ENCODE data around the gene ZNF423.

Gene ZNF423

DNA sequence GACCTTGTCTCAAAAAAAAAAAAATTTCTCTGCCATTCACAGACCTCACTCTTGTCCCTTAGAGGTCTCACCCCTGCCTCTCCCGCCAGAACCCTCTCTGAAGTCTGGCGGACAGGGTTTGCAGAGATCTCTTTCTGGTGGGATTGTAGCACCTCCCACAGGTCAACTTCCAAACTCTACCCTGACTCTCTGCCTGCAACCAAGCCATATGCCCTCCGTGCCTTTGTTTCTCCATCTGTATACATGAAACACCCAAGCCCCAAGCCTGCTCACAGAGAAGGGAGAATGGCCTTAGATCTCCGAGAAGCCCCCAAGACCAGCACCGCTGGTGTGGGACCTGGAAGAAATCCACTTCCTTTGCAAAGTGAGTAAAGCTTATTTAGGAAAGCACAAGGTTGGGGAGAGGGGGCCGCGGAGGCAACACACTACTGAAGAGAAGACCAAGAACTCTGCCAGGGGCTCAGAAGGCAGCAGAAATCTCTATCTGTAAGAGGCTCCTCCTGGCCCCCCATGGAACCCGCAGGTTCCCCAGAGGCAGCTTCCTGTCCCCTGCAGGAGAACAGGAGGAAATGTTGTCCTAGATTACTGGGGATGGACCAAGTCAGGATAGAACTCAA, 262.4 kb downstream of the ZNF423 start:
- peak overlapping the region; percentile 32; the same call in 1 of the 2 replicates for H3K27ac ChIP-seq
- H3K4me1 ChIP-seq, result peaks cover 83% of the 10 kb centered on the region
- H3K9ac ChIP-seq, result 0 out of 2 replicates have a peak overlapping the region, but pooled peaks have one; percentile 4
- no peaks in the 10 kb centered on the region for H3K27me3 ChIP-seq
- H4K20me1 ChIP-seq, result no peaks in the 10 kb centered on the region; the same call in 1 of the 2 replicates
- no peak for TF ChIP-seq Cebpa-rat (IDR thresholded peaks at IDR 0.05)
- H3K36me3 ChIP-seq, result 0 out of 2 replicates have a peak, but pooled peaks cover 6% of the 10 kb centered on the region
- no peak overlapping the region for H3K4me3 ChIP-seq
- peak overlapping the region; percentile 77 for H3K4me2 ChIP-seq
- no peaks in the 10 kb centered on the region for H3K9me3 ChIP-seq

DNA sequence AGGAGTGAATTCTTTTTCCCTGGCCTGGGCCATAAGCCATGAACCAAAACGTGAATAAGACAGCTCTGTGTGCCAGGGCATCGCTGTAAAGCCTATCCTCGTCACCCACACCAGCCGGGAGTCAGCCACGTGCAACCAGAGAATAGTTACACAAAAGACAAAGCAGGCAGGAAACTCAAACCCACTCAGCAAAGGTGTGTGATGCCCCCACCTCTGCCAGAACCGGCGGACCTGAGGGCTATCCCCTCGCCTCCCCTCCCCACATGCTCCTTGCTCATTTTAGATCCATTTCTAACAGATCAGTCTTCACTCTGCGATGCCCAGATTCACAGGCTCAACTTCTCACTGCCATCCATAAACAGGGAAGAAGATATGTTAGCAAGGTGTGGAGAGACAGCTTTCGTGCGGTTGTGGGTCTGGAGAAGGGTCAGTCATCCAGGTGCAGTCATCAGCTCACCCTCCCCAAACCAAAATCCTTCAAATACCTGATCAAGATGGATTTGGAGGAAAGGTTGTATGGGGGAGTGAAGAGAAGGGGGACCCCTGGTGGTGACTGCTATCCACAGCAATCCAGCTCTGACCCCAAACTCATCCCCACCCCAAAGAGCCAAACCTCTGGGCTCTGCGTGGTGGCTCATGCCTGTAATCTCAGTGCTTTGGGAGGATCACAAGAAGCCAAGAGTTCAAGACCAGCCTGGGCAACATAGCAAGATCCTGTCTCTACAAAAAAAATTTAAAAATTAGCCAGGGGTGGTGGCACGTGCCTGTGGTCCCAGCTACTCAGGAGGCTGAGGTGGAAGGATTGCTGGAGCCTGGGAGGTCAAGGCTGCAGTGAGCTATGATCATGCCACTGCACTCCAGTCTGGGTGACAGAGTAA, 263.1 kb downstream of the ZNF423 start:
- peak overlapping the region; percentile 33; the same call in 1 of the 2 replicates for H3K27ac ChIP-seq
- no peaks in the 10 kb centered on the region for H3K27me3 ChIP-seq
- H3K9me3 ChIP-seq, result no peaks in the 10 kb centered on the region
- H3K4me3 ChIP-seq, result no peak overlapping the region
- H3K9ac ChIP-seq, result peak overlapping the region; percentile 22; the same call in 1 of the 2 replicates
- H4K20me1 ChIP-seq, result no peaks in the 10 kb centered on the region; the same call in none of the 2 replicates
- peak overlapping the region; percentile 77 for H3K4me2 ChIP-seq
- peaks cover 83% of the 10 kb centered on the region for H3K4me1 ChIP-seq
- 0 out of 2 replicates have a peak, but pooled peaks cover 6% of the 10 kb centered on the region for H3K36me3 ChIP-seq
- TF ChIP-seq Cebpa-rat (IDR thresholded peaks at IDR 0.05), result no peak

DNA sequence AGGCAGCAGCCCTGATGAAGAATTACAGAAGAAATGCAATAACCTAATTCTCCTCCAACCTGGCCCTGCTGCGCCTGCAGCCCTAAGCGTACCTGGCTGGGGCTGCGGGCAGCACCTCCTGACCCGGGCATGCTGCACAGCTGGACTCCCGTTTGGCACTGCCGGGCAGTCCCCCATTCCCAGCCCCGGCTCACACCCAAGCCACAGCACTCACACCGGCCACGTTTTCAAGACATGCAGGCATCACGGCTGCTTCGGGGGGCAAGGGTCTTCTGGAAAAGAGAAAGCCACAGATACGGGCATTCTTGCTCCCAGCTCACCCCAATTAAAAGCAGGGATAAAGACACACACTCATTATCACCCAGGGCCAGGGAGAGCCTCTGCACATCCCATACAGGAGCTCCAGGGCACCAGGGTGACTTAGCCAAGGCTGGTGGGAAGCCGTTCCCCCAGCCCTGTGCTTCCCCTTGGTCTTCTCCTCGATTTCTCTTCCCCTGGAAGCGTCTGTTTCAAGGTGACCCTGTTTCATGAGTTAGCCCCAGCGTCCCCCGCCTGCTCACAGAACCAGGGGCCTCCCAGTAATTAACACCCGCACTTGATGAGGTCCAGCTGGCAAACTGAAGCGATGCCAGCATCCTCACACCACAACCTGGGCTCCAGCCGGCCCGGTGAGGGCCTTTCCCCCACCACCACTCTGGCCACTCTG, 265.6 kb downstream of the ZNF423 start:
- no peak overlapping the region for H3K27ac ChIP-seq
- no peak overlapping the region for H3K9ac ChIP-seq
- no peak for TF ChIP-seq Cebpa-rat (IDR thresholded peaks at IDR 0.05)
- peaks cover 64% of the 10 kb centered on the region for H3K4me1 ChIP-seq
- no peaks in the 10 kb centered on the region for H3K27me3 ChIP-seq
- no peak overlapping the region for H3K4me3 ChIP-seq
- peaks cover 19% of the 10 kb centered on the region for H3K36me3 ChIP-seq
- H3K4me2 ChIP-seq, result no peak overlapping the region
- H4K20me1 ChIP-seq, result peaks cover 16% of the 10 kb centered on the region
- H3K9me3 ChIP-seq, result no peaks in the 10 kb centered on the region

DNA sequence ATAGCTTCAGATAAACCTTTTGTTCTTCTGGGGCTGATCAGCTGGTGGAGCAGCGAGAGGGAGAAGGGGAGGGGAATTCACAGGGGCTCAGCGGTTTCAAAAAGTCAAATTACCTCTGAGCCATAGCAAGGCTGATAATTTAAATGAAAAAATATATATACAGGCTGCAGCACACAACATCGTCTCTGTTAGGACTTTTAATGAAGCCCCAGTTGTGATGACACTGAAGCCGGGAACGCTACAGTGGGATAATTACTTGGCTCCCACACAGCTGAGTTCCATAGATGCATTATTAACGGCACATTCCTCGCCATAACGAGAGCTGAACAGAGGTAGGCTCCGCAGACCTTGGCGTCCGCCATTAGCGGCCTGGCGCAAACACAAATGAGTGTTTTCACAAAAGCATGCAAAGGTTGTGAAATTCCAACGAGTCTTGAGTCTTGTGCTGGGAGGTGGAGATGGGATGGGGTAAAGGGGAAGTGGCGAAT, 266.3 kb downstream of the ZNF423 start:
- TF ChIP-seq Cebpa-rat (IDR thresholded peaks at IDR 0.05), result no peak

DNA sequence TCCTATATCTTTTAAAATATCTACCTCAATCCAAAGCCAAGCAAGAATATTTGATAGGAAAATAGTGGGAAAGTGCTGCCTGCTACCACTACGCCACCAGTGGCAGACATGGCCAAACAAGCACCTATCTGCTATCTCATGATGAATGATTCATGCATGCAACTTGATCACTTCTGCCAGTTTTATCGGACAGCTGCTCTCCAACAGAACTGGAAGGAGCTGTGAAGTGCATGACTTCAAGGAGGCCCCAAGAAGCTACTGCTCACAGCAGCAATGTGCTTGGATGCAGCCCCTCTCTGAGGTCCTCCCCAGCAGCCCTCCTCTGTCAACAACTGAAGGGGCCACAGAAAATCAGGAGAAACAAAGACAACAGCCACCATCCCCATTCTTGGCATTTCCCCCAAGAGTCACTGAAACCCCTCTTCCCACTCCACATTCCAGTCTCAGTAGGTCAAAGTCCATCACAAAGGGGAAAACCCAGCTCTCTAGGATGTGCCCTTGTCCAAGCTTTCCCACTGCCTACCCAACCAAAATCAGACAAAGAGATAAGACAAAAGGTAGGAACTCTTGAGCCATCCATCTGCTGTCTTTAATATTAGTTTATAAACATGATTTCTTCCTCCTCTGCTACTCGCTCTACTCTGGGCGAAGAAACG, 267.1 kb downstream of the ZNF423 start:
- Histone ChIP-seq H3K27ac (no peak overlapping the region), H3K27me3 (no peaks in the 10 kb centered on the region), H3K9ac (no peak overlapping the region), H3K4me2 (no peak overlapping the region), H3K4me1 (peaks cover 49% of the 10 kb centered on the region), H3K4me3 (no peak overlapping the region), H3K9me3 (no peaks in the 10 kb centered on the region), H4K20me1 (peaks cover 16% of the 10 kb centered on the region), H3K36me3 (peaks cover 19% of the 10 kb centered on the region)
- no peak for TF ChIP-seq Cebpa-rat (IDR thresholded peaks at IDR 0.05)

More for the DNA sequence above, 266.3 kb downstream of the ZNF423 start:
- H3K36me3 ChIP-seq, result peaks cover 19% of the 10 kb centered on the region
- H3K9me3 ChIP-seq, result no peaks in the 10 kb centered on the region
- no peak overlapping the region for H3K9ac ChIP-seq
- no peak overlapping the region for H3K4me2 ChIP-seq
- H3K27me3 ChIP-seq, result no peaks in the 10 kb centered on the region
- no peak overlapping the region for H3K27ac ChIP-seq
- peaks cover 16% of the 10 kb centered on the region for H4K20me1 ChIP-seq
- no peak overlapping the region for H3K4me3 ChIP-seq
- H3K4me1 ChIP-seq, result peaks cover 57% of the 10 kb centered on the region

DNA sequence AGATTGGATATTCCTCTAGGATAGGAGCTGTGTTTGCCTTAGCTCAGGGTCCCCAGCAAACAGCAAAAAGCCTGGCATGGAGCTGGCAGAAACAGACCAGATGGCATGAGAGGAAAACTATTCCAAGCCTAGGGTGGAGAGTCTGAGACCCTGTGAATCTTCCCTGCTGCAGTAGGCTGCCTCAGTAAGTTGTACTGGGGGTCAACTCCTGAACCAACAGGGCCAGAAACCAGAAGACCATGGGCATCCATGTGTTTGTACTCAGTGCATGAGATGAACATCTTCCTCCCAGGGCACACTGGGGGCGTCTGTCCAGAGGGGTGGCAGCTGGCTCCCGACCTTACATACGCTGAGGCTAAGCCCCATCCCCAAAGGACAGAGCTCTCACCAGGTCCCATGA, 267.9 kb downstream of the ZNF423 start:
- no peak for TF ChIP-seq Cebpa-rat (IDR thresholded peaks at IDR 0.05)
- Histone ChIP-seq H3K4me2 (peak overlapping the region; percentile 12; the same call in 1 of the 2 replicates), H3K4me3 (no peak overlapping the region)

DNA sequence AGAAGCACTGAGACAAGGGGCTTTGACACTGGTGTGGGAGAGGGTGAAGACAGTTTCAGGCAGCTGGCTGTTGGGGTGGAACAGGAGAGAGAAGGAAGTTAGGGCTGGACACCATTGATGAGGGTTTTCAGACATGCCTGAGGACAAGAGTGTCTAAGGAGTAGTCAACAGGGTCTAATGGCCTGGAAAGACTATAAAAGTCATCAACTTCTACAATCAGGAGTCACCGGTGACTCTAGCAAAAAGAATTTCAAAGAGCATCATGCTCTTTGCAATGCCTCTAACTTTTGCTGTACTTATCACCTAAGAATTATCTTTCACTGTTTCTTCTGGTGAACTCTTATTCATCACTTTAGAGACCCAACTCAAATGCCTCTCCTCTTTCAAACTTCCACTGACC, 268.4 kb downstream of the ZNF423 start:
- no peak for TF ChIP-seq Cebpa-rat (IDR thresholded peaks at IDR 0.05)
- peaks cover 19% of the 10 kb centered on the region for H3K36me3 ChIP-seq
- H4K20me1 ChIP-seq, result peaks cover 16% of the 10 kb centered on the region
- H3K9me3 ChIP-seq, result no peaks in the 10 kb centered on the region
- no peak overlapping the region; the same call in 1 of the 2 replicates for H3K27ac ChIP-seq
- no peak overlapping the region for H3K4me2 ChIP-seq
- H3K27me3 ChIP-seq, result no peaks in the 10 kb centered on the region
- H3K4me1 ChIP-seq, result peaks cover 36% of the 10 kb centered on the region
- no peak overlapping the region for H3K9ac ChIP-seq
- no peak overlapping the region for H3K4me3 ChIP-seq

More for the DNA sequence above, 267.9 kb downstream of the ZNF423 start:
- H3K36me3 ChIP-seq, result peaks cover 19% of the 10 kb centered on the region
- no peak overlapping the region for H3K27ac ChIP-seq
- peaks cover 41% of the 10 kb centered on the region for H3K4me1 ChIP-seq
- peaks cover 16% of the 10 kb centered on the region for H4K20me1 ChIP-seq
- no peaks in the 10 kb centered on the region for H3K9me3 ChIP-seq
- no peak overlapping the region for H3K9ac ChIP-seq
- no peaks in the 10 kb centered on the region for H3K27me3 ChIP-seq

DNA sequence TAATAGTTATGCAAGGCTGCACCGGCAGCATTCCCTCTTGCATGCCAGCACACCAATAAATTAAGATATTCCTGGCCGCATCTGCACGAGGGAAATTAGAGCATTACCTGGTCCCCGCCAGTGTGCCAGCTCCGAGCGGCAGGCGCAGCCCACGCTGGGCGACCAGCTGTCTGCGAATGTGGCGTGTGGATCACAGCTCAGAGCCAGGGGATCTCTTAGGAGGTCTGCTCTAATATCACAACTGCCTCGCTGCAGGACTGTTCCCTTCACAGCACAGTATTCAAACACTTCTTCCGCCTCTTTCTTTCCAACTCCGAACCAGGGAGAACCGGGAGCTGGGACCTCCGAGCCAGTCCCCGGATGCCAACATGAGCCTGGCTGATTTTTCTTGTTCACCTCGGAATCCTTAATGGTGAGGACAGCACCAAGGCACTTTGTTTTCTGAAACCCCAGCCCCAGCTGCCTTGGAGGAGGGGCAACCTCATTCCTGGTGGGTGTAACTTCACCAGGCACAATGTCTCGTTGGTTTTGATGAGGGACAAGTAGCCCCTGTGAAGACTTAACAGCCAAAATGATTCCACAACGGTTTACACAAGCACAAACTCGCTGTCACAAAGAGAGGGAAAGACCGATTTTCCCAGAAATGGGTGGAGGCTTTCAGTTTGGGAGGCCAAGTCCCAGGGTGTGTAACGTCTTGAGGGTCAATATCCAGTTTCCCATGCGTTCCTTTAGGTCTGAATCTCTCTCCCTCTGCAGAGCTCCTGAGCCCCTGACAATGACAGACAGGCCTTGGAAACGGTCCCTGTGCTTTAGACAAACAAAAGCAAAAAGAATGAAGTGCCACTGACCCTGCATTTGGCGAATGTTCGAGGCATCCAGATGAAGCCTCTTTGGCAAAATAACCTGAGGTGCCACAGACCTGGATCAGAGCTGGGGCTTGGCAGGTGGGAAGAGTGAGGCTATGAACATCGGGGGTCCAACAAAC, 269.2 kb downstream of the ZNF423 start:
- H3K4me3 ChIP-seq, result no peak overlapping the region
- no peak overlapping the region; the same call in 1 of the 2 replicates for H3K27ac ChIP-seq
- peaks cover 21% of the 10 kb centered on the region for H4K20me1 ChIP-seq
- H3K36me3 ChIP-seq, result peaks cover 19% of the 10 kb centered on the region
- no peak overlapping the region for H3K4me2 ChIP-seq
- no peak for TF ChIP-seq Cebpa-rat (IDR thresholded peaks at IDR 0.05)
- H3K9me3 ChIP-seq, result no peaks in the 10 kb centered on the region
- no peak overlapping the region for H3K9ac ChIP-seq
- H3K4me1 ChIP-seq, result peaks cover 28% of the 10 kb centered on the region
- no peaks in the 10 kb centered on the region for H3K27me3 ChIP-seq

All from BLaER1 (cell line).